Amniotic stem cell (primary cell): ENCODE results near the gene THUMPD2.
"Not testable (repeated sequence)": the region's sequence is repeated elsewhere in the genome, so short reads cannot be mapped to it uniquely, and the experiment has no call there.

Experiments used
- DNase-seq: peaks from one replicate; lab custom pipeline; 2025; lab: John Stamatoyannopoulos, UW

Gene THUMPD2, protein sequence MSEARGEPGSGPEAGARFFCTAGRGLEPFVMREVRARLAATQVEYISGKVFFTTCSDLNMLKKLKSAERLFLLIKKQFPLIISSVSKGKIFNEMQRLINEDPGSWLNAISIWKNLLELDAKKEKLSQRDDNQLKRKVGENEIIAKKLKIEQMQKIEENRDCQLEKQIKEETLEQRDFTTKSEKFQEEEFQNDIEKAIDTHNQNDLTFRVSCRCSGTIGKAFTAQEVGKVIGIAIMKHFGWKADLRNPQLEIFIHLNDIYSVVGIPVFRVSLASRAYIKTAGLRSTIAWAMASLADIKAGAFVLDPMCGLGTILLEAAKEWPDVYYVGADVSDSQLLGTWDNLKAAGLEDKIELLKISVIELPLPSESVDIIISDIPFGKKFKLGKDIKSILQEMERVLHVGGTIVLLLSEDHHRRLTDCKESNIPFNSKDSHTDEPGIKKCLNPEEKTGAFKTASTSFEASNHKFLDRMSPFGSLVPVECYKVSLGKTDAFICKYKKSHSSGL

DNA sequence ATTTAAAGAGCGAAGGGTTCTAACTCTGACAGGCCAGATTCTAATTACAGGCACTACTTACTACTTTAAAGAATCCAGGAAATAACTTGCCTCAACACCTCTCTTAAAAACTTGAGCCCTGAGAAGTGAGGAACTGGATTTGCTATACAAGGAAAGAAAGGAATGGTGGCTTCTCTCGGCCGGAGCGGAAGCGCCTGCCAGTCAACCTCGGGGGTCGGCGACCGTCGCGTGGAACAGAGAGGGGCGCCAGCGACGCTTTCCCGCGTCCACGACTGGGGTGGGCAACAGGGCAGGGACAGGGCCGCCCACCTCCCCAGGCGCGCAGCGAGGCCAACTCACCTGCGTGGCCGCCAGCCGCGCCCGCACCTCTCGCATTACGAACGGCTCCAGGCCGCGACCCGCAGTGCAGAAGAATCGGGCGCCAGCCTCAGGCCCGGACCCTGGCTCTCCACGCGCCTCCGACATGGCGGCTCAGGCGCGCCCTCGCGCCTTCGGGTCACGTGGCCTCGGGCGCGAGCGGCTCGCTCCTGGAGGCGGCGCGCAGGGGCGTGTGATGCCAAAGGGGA is at the start of gene THUMPD2:
Gene THUMPD2, minus strand, starts transcription at position 484 of the 566 bp plus-strand sequence. Its CDS starts 19 bp downstream, at position 465.
- peak; percentile 18 for DNase-seq

DNA sequence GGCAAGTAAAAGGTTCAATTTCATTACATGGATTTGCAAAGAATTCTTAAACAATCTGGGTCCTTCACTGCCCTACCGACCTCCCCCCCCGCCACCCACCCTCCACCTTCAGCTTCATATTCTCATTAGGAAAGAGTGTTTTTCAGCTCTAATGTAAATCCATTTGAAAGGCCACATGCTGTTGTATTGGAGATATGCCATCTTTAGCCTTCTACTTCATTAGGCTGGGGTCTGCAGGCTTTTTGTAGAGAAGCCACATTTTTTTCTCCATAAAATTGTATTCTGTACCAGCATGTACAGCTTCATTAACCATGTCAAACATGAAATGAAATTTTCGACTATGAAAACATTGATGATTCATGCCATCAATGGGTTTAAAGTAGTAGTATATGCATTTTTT is 42.8 kb upstream of the THUMPD2 start:
- no peak for DNase-seq

DNA sequence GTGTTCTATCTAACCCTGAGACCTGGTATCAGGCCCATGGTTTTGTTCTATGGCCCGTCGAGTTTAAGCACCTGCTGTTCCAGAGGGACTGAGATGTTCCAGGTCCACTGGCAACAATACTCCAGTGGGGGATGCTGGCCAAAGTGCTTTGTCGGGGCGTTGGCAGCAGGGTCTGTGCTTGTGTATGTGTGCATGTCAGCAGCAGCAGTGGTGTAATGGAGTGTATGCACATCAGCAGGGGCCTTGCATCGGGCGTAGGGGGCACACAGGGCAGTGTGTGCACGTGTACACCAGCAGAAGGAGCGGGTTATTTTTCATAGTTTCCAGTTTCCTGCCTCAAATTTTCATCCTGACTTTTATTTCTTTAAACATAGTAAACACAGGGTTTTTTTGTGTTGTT is 37.8 kb upstream of the THUMPD2 start:
- DNase-seq: no peak

DNA sequence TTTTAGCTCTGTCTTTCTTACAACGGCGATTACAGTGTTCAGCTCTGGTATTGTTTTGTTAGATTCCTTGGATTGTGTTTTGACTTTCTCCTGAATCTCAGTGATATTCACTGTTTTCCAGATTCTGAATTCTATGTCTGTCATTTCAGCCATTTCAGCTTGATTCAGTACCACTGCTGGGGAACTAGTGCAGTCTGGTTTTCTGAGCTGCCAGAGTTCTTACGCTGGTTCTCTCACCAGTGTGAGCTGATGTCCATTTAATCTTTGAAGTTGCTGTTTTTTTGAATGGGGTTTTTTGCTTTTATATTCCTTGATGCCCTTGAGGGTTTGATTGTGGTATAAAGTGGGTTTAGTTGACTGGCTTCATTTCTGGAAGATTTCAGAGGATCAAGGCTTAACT is 37.4 kb upstream of the THUMPD2 start:
- no peak for DNase-seq

DNA sequence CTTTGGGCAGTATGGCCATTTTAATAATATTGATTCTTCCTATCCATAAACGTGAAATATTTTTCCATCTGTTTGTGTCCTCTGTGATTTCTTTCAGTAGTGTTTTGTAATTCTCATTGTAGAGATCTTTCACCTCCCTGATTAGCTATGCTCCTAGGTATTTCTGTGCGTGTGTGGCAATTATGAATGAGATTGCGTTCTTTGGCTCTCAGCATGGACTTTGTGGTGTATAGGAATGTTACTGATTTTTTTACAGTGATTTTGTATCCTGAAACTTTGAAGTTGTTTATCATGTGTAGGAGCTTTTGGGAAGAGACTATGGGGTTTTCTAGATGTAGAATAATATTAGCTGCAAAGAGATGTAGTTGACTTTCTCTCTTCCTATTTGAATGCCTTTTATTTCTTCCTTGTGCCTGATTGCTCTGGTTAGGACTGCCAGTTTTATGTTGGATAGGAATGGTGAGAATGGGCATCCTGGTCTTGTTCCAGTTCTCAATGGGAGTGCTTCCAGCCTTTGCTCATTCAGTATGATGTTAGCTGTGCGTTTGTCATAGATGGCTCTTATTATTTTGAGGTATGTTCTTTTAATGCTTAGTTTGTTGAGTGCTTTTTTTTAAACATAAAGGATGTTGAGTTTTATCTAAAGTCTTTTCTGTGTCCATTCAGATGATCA is 27.0 kb upstream of the THUMPD2 start:
- DNase-seq: no peak

DNA sequence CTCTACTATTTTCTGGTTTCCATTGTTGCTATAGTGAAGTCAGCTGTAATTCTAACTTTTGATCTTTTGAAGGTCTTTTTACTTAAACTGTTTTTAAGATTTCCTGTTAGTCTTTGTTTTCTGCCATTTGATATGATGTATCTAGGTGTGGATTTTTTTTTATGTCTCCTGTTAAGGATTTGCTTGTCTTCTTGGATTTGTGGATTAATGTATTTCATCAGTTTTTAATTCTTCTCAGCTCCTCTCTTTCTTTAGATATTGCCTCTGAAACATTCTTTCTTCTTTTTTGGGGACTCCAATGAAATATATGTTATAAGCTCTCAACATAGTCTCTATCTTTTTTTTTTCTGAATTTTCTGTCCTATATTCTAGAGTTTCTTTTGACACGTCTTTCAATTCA is 24.8 kb upstream of the THUMPD2 start:
- DNase-seq: no peak

DNA sequence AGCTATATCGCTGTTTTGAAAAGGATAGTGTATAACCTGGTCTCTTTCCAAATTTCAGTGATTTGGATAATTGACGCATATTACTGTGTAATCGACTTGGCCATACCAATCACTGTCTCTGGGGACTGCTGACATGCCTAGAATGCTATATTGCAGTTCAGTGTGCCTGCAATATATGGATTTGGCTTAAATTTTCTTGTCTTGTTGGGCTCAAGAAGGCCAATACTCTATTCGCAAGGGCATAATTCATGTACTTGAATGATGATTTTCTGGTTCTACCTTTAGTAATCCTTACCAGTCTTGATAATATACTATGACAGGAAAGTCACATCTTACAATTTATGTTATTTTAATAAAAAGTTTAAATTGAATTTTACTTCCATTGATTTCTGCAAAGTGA is 21.7 kb upstream of the THUMPD2 start:
- no peak for DNase-seq

DNA sequence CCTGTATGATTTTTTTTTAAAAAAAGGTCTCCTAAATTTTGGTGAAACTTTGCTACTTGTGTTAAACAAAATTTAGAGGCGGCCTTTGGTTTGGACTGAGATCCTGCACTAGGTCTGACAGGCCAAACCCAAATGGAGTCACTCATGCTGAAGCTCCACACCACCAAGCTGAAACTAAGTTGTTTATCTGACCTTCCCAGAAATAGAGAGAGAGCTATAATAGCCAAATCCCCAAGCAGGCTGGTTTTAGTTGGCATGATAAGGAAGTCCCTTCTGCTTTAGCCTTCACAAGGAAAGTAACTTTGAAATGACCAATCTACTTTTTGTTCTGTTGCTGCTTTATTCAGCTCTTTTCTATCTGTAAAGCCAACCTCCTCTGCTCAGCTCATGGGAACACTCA is 17.1 kb upstream of the THUMPD2 start:
- DNase-seq: no peak

DNA sequence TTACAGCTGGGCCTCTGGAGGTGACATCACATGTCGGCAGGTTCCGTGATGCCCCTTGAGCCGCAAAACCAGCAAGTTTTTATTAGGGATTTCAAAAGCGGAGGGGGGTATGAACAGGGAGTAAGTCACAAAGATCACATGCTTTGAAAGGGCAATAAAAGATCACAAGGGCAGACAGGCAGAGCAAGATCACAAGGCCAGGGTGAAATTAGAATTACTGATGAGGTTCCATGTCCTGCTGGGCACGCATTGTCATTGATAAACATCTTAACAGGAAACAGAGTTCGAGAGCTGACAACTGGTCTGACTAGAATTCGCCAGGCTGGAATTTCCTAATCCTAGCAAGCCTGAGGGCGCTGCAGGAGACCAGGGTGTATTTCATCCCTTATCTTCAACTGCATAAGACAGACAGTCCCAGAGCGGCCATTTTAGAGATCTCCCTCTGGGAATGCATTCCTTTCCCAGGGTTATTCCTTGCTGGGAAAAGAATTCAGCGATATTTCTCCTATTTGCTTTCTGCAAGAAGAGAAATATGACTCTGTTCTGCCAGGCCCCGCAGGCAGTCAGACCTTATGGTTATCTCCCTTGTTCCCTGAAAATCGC is 11.3 kb upstream of the THUMPD2 start:
- DNase-seq: not testable (repeated sequence)

DNA sequence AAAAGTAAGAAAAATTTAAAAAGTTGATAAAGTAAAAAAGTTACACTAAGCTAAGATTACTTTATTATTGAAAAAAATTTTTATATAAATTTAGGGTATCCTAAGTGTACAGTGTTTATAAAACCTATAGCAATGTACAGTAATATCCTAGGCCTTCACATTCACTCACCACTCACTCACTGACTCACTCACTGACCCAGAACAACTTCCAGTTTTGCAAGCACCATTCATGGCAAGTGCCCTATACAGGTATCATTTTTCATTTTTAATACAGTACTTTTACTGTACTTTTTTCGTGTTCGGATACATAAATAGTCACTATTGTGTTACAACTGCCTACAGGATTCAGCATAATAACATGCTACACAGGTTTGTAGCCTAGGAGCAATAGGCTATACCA is 8.9 kb upstream of the THUMPD2 start:
- DNase-seq: no peak

DNA sequence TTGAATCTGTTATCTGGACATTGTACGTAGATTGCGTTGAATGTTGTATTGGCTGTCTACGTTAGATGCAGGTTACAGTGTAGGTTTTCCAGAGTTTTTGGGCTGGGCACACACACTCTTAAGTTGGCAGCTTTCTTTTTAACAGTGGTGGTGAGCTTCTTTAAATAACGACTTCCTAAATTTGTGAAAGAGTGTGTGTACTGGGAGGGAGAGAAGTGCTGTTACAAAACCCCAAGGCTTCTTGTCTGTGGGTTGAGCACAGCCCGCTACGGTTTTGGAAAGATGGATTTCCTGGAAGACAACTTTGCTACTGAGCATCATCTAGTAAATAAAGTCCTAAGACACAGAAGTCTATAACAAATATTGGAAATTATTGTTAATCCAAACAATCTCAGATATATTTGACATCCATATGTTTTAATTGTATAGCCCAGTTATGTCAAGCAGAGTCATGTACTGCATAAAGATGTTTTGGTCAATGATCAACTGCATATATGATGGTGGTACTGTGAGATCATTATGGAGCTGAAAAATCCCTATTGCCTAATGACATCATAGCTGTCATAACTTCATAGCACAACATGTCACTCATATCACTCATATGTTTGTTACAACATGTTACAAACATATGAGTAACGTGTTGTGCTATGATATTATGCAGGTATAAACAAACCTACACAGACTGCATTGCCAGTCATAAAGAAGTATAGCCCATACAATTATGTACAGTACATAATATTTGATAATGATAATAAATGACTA is 7.9 kb upstream of the THUMPD2 start:
- DNase-seq: no peak

DNA sequence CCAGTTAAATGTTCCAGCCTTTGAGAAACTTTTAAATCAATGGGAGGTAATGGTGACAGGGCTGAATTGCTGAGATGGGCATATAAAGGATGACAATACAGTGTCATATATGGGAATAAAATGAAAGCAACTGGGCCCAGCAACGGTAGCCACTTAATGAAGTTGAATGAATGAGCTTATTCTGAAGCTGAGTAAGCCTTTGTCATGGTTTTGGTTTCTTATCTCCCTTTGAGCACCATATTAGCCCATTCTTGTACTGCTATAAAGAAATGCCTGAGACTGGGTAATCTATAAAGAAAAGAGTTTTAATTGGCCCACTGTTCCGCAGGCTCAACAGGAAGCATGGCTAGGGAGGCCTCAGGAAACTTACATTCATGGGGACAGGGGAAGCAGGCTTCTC is 3.5 kb upstream of the THUMPD2 start:
- DNase-seq: no peak

DNA sequence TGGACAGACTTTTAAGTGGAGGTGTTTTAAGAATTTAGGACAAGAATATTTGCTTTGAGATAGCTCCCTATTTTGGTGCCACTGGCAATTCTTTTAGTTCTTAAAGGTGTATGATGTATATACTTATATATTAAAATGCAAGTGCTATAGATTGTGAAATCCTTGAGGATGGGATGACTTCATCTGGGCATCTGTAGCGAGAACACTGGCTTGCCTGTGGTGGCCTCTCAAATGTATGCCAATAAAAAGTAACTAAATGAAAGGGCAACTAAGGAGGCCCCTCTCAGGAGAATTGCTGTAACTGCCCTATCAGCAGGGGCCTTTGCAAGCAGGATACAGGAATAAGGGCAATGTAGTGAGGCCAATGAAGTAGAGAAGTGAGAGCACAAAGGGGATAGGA is 2.6 kb upstream of the THUMPD2 start:
- no peak for DNase-seq

DNA sequence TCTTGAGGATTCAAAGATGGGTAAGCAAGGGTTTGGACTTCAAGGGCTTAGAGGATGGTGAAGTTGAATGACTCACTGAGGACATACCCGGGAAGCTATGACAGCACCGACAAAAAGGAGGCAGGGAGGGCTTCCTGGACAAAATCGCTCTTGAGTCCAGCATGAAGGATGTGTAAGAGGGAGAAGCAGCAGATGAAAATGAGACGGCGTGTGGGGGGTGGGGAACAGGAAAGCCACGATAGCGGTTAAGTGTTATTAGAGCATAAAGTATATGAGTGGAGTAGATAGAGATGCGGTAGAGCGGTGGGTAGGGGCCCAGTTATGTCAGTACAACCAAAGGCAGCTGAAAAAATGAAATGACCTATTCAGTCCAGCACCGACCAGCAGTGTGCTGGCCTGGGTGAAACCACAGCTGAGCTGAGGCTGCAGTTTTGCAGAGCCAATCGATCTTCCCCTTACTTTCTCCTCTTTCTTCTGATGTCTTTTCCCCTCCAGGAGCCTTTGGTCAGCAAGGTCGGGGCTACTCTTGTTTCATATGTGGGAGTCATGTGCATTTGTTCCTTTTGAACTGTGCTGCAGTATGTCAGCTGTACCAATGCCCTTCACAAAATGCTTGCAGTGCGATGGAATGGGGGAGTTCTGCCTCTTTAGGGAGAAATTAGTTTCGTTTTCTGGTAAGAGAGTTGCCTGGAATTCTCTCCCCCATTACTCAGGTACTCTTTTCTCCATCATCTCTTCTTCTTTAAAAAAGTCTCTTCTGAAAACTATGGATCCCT is 2.0 kb upstream of the THUMPD2 start:
- no peak for DNase-seq

DNA sequence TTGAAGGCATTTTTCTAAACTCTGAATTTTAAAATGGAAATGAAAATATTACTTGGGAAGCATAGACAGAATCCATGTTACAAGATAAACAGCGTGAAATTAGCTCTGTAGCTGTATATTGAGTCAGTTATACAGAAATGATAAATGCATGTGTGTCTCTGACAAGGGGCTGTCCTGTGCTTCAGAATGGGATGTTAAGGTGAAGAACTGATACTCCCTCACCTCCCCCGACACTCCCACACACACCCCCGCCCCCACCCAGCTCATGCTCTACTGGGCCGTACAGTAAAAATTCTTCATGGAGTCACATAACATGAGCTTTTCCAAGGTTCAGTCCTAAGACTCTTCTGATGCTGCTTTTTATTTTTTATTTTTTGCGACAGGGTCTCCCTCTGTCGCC is 869 bp upstream of the THUMPD2 start:
- DNase-seq: no peak

DNA sequence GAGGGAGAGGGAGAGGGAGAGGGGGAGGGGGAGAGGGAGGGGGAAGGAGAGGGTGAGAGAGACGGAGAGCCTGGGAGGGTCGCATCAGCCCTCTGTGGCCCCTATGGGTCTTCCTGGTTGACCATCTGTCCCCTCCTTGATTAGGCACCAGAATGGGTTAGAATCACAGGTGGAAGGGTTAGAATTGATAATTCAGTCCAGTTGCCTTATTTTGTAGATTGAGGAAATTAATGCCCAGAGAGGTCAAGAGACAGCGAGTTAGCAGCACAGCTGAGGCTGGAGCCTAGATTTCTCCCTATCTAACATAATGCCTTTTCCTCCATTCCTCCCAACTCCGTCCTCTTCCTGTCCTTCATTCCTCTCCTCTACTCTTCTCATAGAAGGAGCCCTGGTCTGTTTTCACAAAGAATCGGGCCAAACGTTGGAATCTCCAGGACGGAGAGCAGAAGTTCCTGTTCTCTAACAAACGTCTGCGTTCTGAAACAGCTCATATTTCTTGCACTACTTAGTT is 338 bp upstream of the THUMPD2 start:
- DNase-seq: no peak

DNA sequence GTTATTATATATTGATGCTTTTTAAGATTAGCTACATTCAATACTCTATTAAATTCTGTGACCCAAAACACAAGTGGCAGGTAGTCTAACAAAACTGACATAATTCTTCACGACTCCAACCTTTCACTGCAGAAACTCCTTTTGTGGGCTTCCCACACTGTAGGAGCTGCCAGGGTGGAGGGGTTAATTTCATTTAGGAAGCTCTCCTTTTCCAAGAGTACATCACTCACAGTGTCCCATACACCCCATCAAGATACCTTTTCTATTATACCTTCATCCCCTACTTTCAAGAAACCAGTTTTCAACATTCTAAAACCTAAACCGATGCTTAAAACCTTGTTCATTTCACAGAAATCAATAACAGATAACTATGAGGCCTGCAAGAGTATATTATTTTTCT is 825 bp downstream of the THUMPD2 start:
- no peak for DNase-seq

DNA sequence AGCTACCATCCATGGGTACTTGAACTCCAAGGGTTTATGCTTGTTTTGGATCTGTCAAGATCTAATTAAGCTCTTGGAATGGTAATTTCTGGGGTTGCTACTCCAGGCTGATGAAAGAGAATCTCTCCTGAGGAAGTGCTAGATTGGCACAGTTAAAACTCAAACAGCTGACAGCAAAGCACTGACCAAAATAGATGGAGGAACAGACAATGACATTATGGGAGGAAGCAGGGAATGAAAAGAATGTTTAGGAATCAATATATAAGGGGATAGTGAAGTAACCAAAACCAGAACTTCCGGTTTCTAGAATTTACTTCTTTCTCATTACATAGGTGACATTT is 6.3 kb downstream of the THUMPD2 start:
- no peak for DNase-seq

DNA sequence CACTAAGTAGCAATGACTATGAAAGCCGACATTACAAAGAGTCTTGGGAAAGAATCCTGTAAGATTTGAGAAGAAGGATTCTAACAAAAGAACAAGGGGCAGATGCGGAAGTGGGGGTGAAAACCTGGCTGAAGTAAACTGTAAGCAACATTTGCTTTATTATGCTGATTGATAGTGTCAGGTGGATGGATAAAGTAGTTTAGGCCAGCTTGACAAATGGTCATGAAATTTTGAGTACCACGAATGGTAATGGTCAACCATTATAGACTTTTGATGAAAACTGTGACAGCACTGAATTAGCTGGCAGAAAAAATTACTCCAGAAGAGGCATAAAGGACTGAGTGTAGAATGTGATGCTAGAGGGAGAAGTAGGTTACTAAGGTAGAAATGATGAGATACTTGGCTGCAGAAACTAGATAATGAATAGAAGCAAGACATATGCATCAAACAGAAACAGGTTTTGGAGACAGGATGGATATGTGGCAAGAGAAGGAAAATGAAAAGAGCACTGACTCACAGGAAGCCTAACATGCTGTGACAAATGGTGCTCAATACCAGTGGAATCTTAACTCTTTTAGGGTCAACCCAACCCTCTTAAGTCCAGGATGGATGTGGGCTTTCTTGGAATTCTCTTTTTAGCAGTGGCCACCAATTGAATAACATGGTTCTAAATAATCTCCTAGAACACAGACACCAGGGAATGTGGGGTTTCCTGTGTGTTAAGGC is 6.8 kb downstream of the THUMPD2 start:
- DNase-seq: no peak

DNA sequence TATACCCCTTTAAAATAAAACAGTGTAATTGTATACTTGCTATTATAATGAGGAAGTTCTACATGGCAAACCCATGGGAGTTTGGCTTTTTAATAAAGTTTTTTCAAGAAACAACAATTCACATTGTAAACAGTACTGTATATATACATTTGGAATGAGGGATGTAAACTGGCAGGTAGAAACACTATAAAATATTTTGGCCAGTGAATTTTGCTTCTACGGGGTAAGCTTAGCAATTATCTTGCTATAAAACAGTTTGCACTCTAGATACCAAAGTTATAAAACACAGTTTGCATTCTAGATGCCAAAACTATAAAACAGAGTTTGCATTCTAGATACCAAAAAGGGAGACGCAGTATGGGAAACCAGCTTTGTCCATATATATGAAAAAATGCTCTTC is 16.6 kb downstream of the THUMPD2 start:
- DNase-seq: no peak
